DMS 273 (cell line): ENCODE measurements around the gene PLCD3.
"Not testable (repeated sequence)": the region's sequence is repeated elsewhere in the genome, so short reads cannot be mapped to it uniquely, and the experiment has no call there.

Experiments
- DNase-seq: peaks from one replicate; lab custom pipeline; 2025; ENCODE audit not compliant: unreplicated experiment; lab: John Stamatoyannopoulos, UW

Gene PLCD3

DNA sequence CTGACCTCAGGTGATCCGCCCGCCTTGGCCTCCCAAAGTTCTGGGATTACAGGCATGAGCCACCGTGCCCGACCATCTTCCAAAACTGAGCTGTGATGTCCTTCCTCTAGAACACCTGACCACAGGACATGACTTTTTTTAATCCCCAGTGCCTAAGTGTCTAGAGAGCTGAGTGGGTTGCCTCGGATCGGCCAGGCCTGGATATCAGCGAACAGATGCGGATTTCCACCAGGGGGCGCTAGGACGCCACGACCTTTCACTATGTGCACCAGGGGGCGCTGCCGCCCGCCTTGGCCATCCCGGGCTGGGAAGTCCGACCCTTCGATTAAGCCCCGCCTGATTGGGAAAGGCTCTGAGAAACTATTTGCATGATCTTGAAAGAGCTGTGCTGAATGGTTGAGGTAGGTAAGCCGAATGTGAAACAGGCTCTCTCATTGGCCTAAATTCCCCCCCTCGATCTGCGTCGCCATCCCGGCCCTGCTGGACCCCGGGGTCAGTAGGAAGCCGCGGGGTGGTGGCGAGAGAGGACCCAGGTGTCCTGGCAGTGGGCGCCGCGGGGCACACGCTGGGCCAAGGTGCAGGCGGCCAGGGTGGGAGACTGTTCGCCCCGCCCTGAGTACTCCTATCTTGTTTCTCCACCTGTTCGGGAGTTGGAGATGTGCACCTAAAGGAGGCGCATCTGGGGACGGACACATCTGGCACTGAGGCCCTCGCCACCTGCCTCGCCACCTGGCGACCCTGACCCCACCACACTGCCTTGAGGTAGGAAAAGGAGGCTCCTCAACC, 3.1 kb upstream of the PLCD3 start, which contains the start of gene ACBD4:
Gene ACBD4 (plus strand): TSS at position 496 of the 786 bp plus-strand sequence. CDS start 458 bp downstream, outside the sequence.
- peak; percentile 99 for DNase-seq

DNA sequence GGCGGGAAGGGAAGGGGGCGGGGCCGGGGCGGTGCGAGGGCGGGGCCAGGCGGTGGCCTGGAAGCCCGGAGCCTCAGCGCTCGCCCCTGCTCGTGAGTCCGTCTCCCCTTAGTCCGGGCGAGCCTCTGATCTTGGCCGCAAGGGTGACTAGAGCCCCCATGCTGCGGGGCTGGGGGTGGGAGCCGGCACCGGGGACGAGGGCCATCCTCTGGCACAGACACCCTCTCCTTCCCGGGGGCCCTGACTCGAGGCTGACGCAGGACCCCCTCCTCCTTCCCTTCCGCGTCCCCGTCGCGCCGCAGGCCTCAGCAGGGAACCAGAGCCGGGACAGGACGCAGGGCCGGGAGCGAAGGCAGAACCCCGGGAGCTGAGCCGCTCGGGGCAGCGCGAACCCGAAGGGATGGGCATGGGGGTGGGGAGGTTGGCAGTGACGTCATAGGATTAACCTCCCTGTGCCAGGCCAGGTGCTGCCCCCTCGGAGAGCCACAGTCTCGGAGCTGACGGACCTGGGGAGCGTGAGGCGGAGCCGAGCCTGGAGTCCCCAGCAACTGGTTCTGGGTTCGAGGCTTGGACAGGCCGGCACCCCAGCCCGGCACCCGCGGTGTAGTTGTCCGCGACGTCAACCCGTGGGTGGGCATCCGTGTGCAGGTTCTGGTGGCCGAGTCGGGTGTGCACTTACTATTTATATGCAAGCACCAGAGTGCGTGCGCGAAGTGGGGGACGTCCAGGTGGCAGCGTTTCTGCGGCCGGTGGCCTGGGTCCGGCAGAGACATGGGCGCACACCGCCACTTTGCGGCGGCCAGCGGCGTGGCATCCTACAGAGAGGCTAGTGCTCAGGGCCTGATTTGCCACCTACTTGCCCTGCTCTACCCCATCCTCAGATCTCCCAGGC, 503 bp upstream of the PLCD3 start:
- DNase-seq, result peak; percentile 88

DNA sequence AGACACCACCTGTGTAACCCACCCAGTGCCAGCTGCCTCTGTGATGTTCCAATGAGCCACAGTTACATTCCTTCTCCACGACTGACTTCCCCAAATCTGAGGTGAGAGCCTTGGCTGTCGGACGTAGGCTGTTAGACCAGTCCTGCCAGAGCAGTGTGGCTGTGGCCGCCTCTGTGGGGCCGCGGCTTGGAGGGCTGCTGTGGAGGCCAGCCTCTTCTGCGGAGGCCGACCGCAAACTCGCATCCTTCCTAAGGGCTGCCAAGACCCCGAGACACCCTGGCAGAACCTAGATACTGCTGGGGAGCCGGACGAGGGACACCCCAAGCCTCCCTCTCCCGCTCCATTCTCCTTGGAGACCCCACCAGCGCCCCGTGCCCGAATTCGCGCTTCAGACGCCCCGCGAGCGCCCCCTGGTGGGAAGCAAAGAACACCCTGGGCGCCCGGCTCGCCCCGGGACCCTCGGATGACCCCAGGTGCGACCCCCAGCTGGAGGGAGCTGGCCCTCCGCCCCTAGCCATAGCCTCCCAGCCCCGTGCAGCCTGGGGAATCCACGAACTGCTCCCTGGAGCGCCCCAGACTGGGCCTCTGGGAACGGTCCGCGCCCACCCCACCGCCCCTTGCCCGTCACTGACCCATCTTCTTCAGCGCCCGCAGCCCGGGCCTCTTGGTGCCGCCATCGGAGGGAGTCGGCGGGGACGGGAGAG, 547 bp downstream of the PLCD3 start:
- DNase-seq, result peak; percentile 86

GRCh38 chr17:45130681-45131615, 1.4 kb downstream of the PLCD3 start:
- no peak for DNase-seq

DNA sequence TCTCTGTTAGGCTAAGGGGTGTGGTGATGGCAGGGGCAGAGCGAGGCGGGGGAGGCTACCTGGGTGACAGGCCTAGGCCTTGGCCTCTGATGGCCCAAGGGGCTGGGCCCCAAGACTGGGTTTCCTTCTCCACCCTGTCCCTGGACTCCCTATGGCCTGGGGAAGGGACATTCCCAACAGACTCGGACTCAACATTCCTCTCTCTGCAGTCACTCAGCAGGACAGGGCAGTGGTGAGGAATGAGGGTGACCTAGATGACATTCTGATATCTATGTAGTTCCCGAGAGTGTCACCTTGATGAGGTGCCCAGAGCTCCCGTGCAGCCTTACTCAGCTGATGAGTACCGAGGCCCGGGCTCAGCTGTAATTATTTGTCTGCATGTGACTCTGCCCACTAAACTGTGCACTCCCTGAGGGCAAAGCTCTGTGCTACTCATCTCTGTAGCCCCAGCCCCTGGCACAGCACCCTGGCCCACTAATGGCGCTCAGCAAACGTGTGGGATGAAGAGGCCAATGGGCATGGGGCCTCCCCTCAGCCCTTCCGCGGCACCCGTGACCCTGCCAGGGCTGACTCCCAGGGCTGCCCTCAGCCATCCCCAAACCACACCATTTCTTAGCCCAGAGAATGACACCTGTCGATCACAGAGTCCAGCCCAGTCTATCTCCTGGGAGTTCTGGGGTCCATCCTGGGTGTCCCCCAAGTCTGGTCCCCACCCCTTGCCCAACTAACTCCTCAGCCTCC, 2.2 kb downstream of the PLCD3 start:
- no peak for DNase-seq

DNA sequence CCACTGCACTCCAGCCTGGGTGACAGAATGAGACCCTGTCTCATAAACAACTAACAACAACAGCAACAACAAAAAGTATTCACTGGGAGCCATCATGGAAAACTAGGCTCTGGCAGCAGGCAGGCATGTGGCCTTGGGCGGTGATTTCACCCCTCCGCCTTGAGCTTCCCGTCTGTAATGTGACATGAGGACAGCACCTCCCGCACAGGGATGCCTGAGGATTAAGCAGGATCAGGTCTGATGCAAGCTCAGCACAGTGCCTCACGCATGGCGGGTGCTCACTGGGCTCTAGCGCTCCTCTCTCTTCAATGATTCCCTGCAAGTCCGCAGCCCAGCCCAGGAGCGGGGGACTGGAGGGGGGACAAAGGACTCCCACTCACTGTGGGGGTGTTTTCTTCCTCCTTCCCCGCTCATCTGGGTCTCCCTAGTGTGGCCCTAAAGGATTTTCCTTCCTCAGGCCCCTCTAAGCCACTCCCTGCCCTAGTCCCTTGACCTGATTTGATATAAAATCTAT, 2.8 kb downstream of the PLCD3 start:
- peak; percentile 31 for DNase-seq

GRCh38 chr17:45128989-45129388, 3.3 kb downstream of the PLCD3 start:
- DNase-seq, result no peak

GRCh38 chr17:45128331-45128730, 4.0 kb downstream of the PLCD3 start:
- no peak for DNase-seq

DNA sequence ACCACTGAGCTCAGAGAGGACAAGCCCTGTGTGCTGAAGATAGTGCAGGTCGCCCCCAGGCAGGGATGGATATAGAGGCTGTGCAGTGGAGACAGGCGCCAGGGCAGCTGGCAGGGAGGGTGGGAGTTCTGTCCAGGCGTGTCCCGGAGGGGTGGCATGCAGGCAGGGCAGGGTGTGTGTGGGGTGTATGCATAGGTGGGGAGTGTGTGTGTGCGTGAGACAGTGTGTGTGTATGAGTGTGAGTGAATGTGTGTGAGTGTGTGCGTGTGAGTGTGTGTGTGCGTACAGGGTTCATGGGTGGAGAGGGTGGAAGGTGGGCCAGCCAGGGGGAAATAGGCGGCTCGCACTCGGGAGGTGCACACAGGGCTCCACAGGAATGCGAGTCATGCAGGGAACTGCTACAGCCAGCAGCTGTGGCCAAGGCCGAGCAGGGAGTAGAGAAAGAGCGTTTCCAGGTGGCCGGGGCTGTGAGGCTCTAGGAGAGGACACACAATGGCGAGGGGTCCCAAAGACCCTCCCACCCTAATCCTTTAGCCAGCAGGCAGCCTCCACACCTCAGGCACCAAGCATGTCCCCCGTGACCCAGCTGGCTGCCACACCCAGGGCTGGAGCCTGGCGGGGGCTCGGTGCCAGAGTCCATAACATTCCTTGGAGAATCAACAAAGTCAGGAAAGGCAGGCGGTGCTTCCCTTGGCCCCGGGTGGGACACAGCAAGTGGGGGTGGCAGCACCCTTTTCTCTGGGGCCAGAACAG, 4.6 kb downstream of the PLCD3 start:
- DNase-seq, result peak; percentile 58

DNA sequence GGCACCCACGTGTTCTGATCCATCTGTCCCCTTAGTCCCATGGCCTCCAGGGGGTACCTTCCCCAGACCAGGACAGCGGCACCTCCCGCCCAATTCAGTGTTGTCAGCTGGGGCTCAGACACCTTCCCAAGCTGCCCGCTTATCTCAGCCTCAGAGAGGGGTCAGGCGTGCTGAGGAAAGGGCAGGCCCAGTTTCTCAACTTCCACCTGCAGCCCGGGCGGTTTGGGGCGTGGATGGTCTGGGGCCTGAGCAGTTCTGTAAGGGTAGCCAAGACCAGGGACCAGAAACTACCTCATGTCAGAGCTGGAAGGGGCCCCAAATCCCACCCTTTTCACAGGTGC, 5.1 kb downstream of the PLCD3 start:
- no peak for DNase-seq

GRCh38 chr17:45125509-45125908, 6.8 kb downstream of the PLCD3 start:
- DNase-seq, result no peak

- not testable (repeated sequence) for DNase-seq
Measured at GRCh38 chr17:45124797-45125122, 7.6 kb downstream of the PLCD3 start.

DNA sequence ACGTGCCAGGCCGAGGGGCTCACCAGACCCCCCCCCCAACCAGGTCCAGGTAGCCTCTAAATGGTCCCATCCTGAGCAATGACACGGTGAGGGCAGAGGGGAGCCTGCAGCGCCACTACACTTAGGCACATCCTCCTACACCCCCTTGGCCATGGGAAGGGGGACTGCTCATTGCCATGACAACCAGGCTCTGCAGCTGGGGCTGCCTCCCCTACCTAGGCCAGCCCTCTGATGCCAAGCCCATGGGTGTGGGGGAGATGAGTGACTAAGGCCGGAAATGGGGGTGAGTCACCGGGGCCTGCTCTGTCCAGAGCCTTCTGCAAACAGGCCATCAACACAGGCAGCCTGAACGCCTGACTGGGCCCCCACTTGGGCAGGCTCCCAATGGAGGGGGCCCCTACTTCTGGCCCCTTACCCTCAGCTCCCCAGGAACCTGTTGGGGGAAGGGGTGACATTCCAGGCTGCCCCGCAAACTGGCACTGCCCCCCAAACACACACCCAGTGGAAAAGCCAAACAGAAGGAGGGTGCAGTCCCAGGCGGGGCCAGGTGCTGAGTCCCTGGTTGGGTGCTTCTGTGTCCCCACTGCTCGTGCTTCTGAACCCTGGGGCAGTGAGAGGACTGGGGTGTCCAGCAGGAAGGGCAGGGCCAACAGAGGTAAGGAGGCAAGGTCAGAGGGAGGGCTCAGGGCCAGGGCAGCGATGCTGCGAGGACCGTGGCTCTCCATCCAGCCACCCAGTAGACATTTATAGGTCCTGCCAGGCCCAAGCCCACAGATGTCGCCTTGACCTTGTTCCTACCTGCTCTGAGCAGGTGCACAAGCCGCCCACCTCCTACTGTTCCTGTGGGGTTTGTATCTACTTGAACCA, 8.2 kb downstream of the PLCD3 start:
- peak; percentile 53 for DNase-seq

DNA sequence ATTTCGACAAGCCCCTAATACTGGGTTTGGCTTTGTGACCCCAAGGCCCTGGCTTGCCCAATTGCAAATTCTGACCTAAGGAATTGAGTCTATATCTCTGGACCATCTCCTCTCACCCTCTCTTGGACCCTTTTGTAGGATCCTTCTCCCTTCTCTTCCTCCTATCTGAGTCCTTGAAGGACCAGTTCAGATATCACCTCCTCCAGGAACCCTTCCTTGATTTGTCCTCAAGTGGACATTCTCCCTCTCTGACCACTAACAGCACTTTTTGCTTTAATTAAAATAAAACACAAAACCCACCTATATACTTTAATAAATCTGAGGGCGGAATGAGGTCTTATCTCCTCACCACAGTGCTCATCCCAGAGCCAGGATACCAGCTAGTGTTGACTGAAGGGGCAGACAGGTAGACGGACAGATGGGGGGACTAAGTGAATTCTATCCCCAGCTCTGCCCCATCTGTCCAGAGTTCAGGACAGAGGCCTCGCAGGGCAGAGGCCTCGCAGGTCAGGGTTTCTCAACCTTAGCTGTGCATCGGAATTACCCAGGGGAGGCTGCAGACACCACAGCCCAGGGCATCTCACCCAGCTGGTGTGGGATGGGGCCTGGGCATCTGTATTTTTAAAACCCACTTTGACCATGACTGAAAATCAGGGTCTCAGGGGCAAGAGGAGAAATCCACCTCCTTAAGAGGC, 9.1 kb downstream of the PLCD3 start:
- no peak for DNase-seq

GRCh38 chr17:45121055-45121454, 11.3 kb downstream of the PLCD3 start:
- no peak for DNase-seq

DNA sequence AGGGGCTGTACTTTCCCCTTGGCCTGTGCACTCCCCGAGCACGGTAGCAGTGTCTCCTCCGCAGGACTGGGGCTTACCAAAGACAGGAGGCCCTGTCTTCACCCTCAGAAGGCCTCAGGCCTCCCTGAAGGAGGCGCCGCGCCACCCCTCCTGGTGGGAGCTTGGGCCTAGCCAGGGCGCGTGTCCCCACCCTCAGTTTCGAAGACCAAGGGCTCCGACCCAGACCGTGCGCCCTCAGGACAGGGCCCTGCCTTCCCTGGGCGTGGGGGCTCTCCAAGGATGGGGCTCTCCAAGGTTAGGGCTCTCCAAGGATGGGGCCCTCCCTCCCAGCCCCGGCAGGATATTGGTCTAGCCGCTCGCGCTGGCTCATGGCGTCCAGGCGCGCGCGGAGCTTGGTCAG, 11.8 kb downstream of the PLCD3 start:
- no peak for DNase-seq

DNA sequence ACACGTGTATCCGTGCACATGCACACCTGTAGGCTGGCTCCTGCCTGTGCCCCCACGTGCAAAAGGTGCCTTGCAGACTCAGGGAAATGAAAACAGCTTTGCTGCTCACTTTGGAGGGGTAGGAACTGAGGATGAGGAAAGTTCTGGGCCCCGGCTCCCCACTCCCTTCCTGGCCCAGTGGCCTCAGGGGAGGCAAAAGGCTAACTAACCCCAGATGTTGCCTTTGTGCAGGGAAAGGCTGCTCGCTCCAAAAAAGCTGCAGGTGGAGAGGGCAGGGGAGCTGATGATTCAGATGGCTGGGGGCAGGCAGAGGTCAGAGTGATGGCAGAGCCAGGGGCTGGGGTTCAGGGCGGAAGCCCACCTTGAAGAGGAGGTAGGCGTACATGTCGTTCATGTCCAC, 12.4 kb downstream of the PLCD3 start:
- DNase-seq, result no peak
